GM19099 (cell line): ENCODE measurements around the gene IGF1.

Source experiments
- POLR2A ChIP-seq: IDR thresholded peaks from 3 replicates; pipeline ENCODE4 v1.6.1; 2011; ENCODE audit warnings: low read depth; ENCODE audit not compliant: insufficient read length; ENCODE audit errors: extremely low read depth

The IGF1 gene

DNA sequence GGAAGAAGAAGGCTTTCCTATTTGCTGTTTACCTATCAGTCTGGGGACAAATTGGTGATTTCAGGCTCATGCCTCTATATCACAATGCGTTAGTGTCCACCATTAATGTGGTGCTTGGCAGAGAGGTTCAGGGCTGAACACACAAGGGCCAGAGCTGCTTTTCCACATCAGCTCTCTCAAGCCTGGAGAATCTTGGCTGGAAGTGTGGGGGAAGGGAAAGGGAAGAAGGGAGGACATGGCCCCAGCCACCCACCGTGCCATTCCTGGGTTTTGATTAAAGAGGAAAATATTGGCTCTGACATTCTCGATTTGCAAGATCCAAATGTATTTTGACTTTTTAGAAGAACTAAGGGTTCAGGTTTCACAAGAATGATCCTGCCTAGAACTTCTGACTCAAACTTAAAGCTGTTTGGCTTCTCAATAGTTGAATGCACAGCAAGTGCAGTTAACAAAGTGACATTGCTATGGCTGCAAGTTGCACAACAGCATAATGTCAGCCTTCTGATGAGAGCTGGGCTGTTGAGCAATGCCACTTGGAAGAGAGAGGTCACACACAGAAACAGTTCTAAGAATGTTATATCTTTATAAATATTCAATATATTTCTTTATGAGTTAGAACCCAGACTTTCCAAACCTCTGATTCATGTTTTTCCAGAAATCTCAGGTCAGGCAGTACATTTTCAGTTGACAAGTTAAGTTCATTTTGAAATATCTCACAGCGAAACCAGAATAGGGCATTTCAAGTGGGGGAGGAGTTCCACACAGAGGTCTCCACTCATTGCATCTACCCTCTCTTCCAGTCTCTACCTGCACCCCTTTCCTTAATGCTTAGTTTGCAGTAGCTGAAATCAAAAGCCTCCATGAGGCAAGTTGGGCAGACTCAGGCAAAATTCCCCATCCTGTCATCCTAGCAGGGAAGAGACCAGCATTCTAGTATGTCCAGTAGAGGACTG, 25.3 kb downstream of the IGF1 start:
- TF ChIP-seq POLR2A, result no peak

DNA sequence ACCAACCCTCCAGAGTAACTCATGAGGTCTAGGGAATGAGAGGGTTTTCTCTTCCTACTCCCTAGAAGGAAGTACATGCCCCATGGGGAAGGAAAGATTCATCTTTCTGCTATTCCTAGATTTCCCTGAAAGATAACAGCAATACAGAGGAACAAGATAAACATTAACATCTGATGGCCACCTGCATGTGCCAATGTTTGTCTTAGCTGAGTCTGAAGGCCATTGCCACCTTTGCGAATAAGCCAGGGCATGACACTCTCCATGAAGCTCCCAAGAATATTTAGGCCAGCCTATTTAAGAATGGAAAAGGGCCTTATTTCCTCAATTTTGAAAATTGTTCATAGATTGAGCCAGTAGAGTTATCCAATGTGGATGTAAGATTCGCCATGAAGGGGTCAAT, 26.0 kb downstream of the IGF1 start:
- TF ChIP-seq POLR2A, result no peak

DNA sequence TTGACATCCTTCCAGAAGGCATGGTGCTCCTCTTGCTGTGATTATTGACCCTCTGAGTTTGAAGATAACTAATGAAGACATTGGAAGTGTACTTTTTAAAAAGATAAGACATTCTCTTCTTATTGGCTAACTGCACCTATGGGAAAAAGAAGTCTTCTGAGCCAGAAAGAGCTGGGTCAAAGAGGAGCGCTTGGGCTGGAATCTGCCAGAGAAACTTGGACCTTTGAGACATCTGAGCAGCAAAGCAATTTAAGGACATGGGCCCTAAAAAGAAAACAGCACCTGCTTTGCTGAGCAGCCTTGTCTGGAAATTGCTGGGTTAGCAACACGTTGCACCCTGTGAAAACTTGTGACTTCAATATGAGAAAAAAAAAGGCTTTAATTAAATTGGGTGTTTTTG, 27.8 kb downstream of the IGF1 start:
- no peak for TF ChIP-seq POLR2A

DNA sequence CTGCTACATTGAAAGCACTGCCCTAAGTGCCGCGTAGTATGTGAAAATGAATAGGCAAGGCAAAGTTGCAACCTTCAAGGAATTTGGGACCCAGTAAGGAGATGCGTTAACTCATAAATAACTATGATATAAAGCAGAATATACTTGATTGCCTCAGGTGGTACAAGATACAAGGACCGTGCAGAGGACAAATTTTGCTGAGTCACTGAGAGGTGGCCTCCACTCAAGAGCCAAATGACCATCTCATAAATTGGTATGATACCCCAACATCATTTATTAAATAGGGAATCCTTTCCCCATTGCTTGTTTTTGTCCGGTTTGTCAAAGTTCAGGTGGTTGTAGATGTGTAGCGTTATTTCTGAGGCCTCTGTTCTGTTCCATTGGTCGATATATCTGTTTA, 35.7 kb downstream of the IGF1 start:
- TF ChIP-seq POLR2A, result no peak

DNA sequence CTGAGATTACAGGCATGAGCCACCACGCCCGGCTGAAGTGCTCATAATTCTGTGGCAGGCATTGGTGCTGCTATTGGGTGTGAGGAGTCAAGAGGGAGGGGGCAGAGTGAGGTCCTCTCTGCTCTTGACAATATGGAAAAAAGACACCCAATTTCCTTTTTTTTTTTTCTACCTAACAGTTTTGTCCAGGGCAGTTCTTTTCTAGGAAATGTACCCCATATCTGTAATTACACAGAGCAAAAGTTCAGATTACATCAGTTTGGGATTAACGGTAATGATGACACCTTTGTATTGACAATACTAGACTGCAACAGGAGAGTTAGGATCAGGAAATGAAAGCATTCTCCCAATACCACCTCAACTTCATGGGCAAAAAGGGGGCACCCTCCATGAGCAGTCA, 36.3 kb downstream of the IGF1 start:
- no peak for TF ChIP-seq POLR2A

DNA sequence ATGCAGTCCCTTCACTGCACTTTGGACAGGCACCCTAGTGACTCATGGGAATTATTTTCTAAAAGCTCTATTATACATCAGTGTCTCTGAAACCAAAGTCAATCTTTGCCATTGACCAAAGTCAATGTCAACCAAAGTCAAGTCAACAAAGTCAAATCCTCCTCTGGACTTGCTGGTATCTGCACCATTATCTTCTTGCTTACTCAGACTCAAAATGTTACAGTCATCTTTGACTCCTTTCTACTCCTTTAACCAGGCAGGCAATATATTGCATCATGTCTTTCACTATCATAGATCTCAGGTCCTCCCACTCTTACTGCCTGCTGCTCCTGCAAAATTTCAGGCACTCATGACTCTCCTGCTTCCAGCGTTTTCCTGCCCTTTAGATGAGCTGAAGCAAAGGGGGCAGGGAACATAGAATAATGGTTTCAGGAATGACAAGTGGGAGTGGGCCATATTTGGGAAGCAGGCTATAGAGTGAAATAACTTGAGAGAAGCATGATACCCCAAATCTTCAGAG, 39.2 kb downstream of the IGF1 start:
- TF ChIP-seq POLR2A, result no peak

DNA sequence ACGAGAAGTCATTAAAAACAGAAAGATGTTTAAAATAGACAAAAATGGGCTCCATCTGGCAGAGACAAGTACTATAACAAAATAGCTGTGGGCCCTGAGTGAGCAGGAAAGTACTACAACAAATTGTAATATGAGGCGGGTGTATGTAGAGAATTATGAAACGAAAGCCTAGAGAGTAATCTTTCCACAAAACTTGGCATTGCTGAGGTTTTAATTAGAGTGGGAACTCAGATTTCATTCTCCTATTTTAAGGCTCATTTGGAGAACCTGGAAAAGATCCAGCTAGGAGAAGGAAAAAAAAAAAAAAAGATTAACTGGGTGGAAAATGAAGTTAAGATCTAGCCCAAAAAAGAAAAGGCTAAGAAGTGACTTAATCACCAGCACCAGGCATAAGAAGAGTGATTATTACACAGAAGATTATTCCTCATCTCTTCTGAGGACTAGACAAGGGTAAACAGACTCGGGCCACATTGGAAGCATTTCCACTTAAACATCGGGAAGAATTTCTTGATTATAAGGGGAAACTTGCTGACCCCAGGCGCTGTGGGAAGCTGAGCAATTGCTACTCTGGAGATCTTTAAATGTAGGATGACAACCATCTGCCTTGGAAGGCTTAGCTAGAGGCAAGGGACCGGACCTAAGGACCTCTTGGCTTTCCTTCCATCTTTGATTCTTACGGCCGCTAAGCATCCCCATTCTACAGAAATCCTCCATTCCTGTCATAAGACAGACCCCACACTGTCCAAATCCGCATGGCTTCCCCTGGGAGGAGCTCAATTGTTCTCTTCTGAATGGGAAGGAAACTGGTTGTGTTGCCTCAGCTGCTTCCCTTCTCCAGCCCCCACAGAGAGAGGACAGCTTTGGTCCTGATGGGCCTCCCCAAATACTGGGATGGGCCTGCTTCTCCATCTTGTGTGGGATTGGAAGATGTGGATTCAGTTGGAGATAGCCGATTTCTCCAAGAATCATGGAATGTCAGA, 40.6 kb downstream of the IGF1 start:
- no peak for TF ChIP-seq POLR2A

DNA sequence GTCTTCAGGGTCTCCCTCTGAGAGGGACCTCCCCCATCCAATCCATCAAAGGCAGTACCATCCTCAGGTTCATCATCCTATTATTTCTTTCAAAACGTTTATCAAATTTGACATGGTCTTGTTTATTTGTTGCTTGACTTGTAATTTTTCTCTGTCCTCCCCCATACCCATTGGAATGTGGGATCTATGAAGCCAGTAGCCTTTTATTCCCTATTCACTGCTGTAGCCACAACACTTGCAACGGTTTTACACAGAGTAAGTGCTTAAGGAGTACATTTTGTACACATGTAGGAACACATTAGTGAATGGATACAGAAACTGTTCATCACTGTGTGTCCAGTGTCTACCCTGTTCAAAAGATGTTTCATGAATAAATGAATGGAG, 41.5 kb downstream of the IGF1 start:
- no peak for TF ChIP-seq POLR2A

DNA sequence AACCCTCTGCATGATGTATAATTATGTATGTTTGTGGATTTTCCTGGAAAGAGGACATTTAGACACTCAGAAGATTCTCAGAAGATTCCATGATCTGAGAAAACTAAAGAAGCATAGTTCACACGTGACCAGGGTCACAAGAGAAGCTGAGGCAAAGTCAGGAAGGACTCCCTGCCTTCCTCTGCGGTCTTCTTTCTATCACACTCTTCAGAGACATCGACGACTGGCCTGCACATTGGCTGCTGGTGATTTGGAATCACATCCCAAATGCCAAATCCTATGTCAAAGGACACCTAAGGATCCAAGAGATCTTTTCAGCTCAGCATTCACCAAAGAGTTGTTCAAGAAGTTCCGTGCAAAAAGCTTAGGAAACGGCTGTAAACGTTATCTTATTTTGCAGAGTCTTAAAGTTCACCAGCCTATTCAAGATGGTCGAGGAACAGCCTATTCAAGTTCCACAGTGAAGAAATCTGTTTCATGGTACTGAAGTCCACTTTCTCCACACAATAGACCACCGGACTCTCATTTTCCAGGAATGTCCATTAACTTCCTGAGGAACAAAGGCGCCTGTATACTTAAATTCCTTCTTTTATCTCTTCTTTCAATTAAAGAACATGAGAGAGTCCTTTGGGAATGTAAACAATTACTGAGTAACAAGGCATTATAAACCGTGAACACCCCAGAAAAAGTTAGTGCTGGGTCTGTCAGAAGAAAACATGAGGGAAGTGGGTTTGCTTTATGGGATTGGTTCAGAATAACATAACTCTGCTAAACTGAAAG, 42.1 kb downstream of the IGF1 start:
- TF ChIP-seq POLR2A, result no peak

DNA sequence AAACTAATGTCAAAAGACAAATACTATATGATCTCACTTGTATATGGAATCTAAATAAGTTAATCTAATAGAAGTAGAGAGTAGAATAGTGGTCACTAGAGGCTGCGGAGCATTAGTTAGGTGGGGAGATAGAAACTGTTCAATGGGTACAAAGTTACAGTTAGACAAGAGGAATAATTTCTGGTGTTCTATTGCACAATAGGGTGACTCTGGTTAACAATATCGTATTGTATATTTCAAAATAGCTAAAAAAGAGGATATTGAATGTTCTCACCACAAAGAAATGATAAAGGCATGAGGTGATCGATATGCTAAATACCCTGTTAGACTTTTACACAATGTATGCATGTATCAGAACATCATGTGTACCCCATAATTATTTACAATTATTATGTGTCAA, 42.9 kb downstream of the IGF1 start:
- TF ChIP-seq POLR2A, result no peak

DNA sequence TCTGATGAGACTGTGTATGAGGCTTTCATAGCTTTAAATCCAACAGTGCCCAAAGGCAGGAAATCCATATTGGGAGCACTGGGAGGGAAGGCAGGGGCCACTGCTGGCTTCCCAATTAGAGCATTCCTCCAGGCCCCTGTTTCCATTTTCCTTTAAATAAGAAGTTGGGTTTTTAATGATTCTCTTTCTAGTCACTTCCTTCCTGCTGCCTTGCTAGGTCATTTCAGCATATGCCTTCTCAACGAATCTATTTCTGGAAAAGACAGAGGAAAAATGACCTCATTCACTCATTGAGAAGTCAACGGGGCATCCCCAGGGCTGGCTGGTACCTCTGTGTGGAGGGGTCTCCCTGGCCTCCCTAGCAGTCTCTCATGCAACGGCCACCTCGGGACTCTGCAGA, 43.5 kb downstream of the IGF1 start:
- TF ChIP-seq POLR2A, result no peak

DNA sequence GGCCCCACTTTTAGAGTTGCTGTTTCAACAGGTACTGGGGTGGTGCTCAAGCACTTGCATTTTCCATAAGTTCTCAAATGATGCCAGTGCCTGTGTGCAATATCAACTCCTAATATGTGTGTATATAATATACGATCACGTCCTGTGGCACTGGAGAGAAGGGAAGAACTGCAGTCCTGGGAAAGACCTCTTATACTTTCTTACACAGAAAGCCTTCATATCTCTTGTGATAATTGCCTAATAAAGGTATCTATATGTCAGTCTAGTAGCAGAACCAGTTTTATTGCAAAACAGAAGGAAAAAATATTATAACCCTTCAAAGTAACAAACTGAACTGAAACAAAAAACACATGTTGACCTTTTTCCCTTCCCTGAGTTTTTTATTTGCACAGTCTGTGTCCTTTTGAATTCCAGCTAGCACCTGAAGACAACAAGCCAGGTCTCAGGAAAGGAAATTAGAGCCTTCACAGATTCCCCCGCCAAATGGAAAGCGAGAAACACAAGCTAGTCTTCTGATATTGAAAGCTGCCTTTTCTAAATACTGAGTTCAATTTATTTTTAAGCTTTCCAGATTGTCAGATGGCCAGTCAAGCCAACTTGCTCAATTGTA, 44.4 kb downstream of the IGF1 start:
- no peak for TF ChIP-seq POLR2A

DNA sequence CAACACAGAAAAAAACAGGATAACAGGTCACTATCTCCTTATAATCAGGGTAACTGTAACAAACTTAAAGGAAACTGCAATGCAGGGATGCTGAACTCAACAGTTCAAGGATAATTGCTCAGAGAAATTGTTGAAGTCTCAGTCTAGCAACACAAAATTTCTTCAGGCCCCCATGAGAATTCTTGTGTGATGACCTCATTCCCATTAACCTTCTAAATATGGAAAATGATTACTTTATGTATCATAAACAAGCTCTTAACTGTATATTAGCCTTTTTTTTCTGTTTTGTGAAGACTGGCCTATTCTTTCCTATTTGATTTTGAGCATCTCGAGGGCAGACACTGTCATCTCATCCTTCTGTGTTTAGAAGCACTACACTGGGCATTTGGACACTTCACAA, 47.1 kb downstream of the IGF1 start:
- TF ChIP-seq POLR2A, result no peak

DNA sequence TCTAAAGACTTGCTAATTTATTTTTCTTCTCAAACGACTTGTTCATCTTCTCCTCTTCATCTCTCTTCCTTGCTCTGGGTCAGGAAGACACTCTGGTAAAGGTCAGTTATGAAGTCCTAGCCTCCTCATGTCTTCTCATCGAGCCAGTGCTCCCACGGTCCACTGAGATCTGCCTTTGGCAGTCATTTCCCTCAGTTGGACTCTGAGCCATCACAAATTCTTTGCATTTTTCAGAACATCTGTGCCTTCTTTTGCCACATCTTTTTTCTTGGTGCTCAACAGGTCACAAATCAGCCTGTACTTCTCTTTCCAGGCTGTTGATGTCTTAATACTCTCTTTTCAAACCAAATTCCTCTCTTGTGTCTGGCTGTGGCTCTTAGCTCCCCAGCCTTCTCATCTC, 49.7 kb downstream of the IGF1 start:
- TF ChIP-seq POLR2A, result no peak
